Measurements from ENCODE around the gene SLC2A10. TPM values are rescaled to one million over a fixed set of nuclear protein-coding genes. Genes with fewer than 3 reads are reported as not detected.

SLC2A10 gene
- total RNA-seq, 1 experiment from 2014 or later = 1.6 TPM

GRCh38 chr20:46751856-46752255, 42.4 kb downstream of the SLC2A10 start:
- H3K9me3 ChIP-seq (ENCODE audit: control insufficient read depth, insufficient read depth, low read depth, low read length) = no peaks in the 10 kb centered on the region
- no TSS peak for BruUV-seq (replicated peaks)
- TF ChIP-seq CTCF (IDR thresholded peaks at IDR 0.05) (no peak), SIN3A (IDR thresholded peaks at IDR 0.05; ENCODE audit: borderline replicate concordance, insufficient read depth, low read depth, low read length) (no peak), REST (IDR thresholded peaks at IDR 0.05; ENCODE audit: insufficient read depth in 1 of 2, low read depth in 2 of 2, low read length in 1 of 2) (no peak), TCF7L2 (IDR thresholded peaks at IDR 0.05; ENCODE audit: low read depth, low read length) (no peak), POLR2AphosphoS5 (IDR thresholded peaks at IDR 0.05; ENCODE audit: low read depth, low read length) (no peak)
- in situ Hi-C loops (cut with HindIII; ENCODE audit: low pct_unique_long_range_greater_than_20kb, low sequenced_read_pairs) (no loop called here), intact Hi-C loops (cut with micrococcal nuclease; ENCODE audit: unreplicated experiment) (no loop called here)
- DNase-seq (ENCODE audit: low read depth, low spot score) (no peak), ATAC-seq (no peak)
- H3K27ac ChIP-seq (ENCODE audit: low read length) = no peak overlapping the region
- H3K36me3 ChIP-seq (ENCODE audit: control insufficient read depth, insufficient read depth, low read length) = no peaks in the 10 kb centered on the region
- H3K4me1 ChIP-seq (ENCODE audit: control insufficient read depth, insufficient read depth, low read length) = 0 out of 2 replicates have a peak, but pooled peaks cover 4% of the 10 kb centered on the region
- ChIA-PET CTCF (no interaction called here), POLR2A (no interaction called here)
- no peak overlapping the region for H3K4me3 ChIP-seq (ENCODE audit: low read depth in 2 of 2, low read length in 2 of 2)
- H3K27me3 ChIP-seq (ENCODE audit: control insufficient read depth, insufficient read depth, low read length) = 0 out of 2 replicates have a peak, but pooled peaks cover 6% of the 10 kb centered on the region

GRCh38 chr20:46752728-46753127, 43.3 kb downstream of the SLC2A10 start:
- ATAC-seq = peak; percentile 60
- no peak for TF ChIP-seq TCF7L2 (IDR thresholded peaks at IDR 0.05; ENCODE audit: low read depth, low read length)
- no peak for TF ChIP-seq SIN3A (IDR thresholded peaks at IDR 0.05; ENCODE audit: borderline replicate concordance, insufficient read depth, low read depth, low read length)
- TF ChIP-seq CTCF (IDR thresholded peaks at IDR 0.05) = peak; percentile 89
- CTCF ChIA-PET = interaction anchor here (0.6 to 1.4 kb wide), 8 partner anchors 11 to 609 kb away, joined by 3 to 5 read pairs (median 3); no protein-coding TSS in a partner anchor
- Histone ChIP-seq H3K4me1 (ENCODE audit: control insufficient read depth, insufficient read depth, low read length) (0 out of 2 replicates have a peak, but pooled peaks cover 4% of the 10 kb centered on the region), H3K36me3 (ENCODE audit: control insufficient read depth, insufficient read depth, low read length) (no peaks in the 10 kb centered on the region), H3K9me3 (ENCODE audit: control insufficient read depth, insufficient read depth, low read depth, low read length) (no peaks in the 10 kb centered on the region), H3K4me3 (ENCODE audit: low read depth in 2 of 2, low read length in 2 of 2) (peak overlapping the region in 1 of 2 experiments; percentile 25; a peak in 1 of 4 replicates), H3K27me3 (ENCODE audit: control insufficient read depth, insufficient read depth, low read length) (0 out of 2 replicates have a peak, but pooled peaks cover 3% of the 10 kb centered on the region), H3K27ac (ENCODE audit: low read length) (no peak overlapping the region)
- DNase-seq (ENCODE audit: low read depth, low spot score) = no peak
- in situ Hi-C loops (cut with HindIII; ENCODE audit: low pct_unique_long_range_greater_than_20kb, low sequenced_read_pairs) = no loop called here
- intact Hi-C loops (cut with micrococcal nuclease; ENCODE audit: unreplicated experiment) = no loop called here
- no TSS peak for BruUV-seq (replicated peaks)
- POLR2A ChIA-PET = no interaction called here

Measured in Panc1 (cell line).